ENCODE measurements around the gene FAM237B.
"Not testable (repeated sequence)": the region's sequence is repeated elsewhere in the genome, so short reads cannot be mapped to it uniquely, and the experiment has no call there.

FAM237B gene

GRCh38 chr7:90320801-90321494 is at the start of gene FAM237B:
FAM237B (minus strand) TSS chr7:90321304; CDS start chr7:90319748, 1,556 bp downstream.
- Mint-ChIP-seq H3K4me1 (ENCODE audit: low read depth) (peaks cover 13% of the 10 kb centered on the region), H3K4me3 (no peak within 1 kb of the TSS), H3K36me3 (ENCODE audit: low read depth) (no peaks in the 10 kb centered on the region), H3K27ac (no peak within 1 kb of the TSS), H3K9me3 (no peaks in the 10 kb centered on the region), H3K27me3 (peaks cover 52% of the 10 kb centered on the region)
- intact Hi-C loops (cut with micrococcal nuclease), result no loop called here

GRCh38 chr7:90351987-90352386 is 30.9 kb upstream of the FAM237B start:
- Mint-ChIP-seq H3K4me1 (ENCODE audit: low read depth) (peaks cover 18% of the 10 kb centered on the region), H3K27ac (no peak overlapping the region), H3K4me3 (no peak overlapping the region), H3K9me3 (peaks cover 17% of the 10 kb centered on the region), H3K27me3 (no peaks in the 10 kb centered on the region), H3K36me3 (ENCODE audit: low read depth) (peaks cover 46% of the 10 kb centered on the region)
- intact Hi-C loops (cut with micrococcal nuclease), result no loop called here

- H3K27me3 Mint-ChIP-seq; H3K4me3 Mint-ChIP-seq; H3K27ac Mint-ChIP-seq; intact Hi-C loops (cut with micrococcal nuclease): not testable (repeated sequence)
- H3K36me3 Mint-ChIP-seq (ENCODE audit: low read depth), result peaks cover 44% of the 10 kb centered on the region
- peaks cover 26% of the 10 kb centered on the region for H3K4me1 Mint-ChIP-seq (ENCODE audit: low read depth)
- peaks cover 14% of the 10 kb centered on the region for H3K9me3 Mint-ChIP-seq
These were observed 28.9 kb upstream of the FAM237B start for GRCh38 chr7:90350032-90350431.

- H3K9me3 Mint-ChIP-seq, result peaks cover 16% of the 10 kb centered on the region
- H3K36me3 Mint-ChIP-seq (ENCODE audit: low read depth), result peaks cover 47% of the 10 kb centered on the region
- no peak overlapping the region for H3K4me3 Mint-ChIP-seq
- H3K27me3 Mint-ChIP-seq, result no peaks in the 10 kb centered on the region
- intact Hi-C loops (cut with micrococcal nuclease), result loop anchor here (5.0 kb wide), 1 partner anchor 248 kb away; the partner anchor contains the start of gene CDK14
- peaks cover 26% of the 10 kb centered on the region for H3K4me1 Mint-ChIP-seq (ENCODE audit: low read depth)
- H3K27ac Mint-ChIP-seq, result no peak overlapping the region
These were observed 28.2 kb upstream of the FAM237B start for GRCh38 chr7:90349305-90349704.

- no peak overlapping the region for H3K4me3 Mint-ChIP-seq
- peaks cover 34% of the 10 kb centered on the region for H3K36me3 Mint-ChIP-seq (ENCODE audit: low read depth)
- peaks cover 26% of the 10 kb centered on the region for H3K4me1 Mint-ChIP-seq (ENCODE audit: low read depth)
These were observed 26.7 kb upstream of the FAM237B start for GRCh38 chr7:90347759-90348158.

GRCh38 chr7:90346336-90347125 is 25.4 kb upstream of the FAM237B start, which contains the start of gene GTPBP10:
GTPBP10 (plus strand) TSS chr7:90346716; CDS start chr7:90346742, 26 bp downstream.
- Mint-ChIP-seq H3K9me3 (peaks cover 16% of the 10 kb centered on the region), H3K4me1 (ENCODE audit: low read depth) (peaks cover 15% of the 10 kb centered on the region), H3K27ac (peak within 1 kb of the TSS; percentile 98), H3K27me3 (no peaks in the 10 kb centered on the region), H3K36me3 (ENCODE audit: low read depth) (peaks cover 23% of the 10 kb centered on the region), H3K4me3 (peak within 1 kb of the TSS; percentile 88)
- intact Hi-C loops (cut with micrococcal nuclease), result loop anchor here (2.0 to 5.0 kb wide), 2 partner anchors 56 to 251 kb away; partner anchors contain the start of genes CDK14 and CLDN12

More at GRCh38 chr7:90347759-90348158, 26.7 kb upstream of the FAM237B start:
- Mint-ChIP-seq H3K27ac (peak overlapping the region; percentile 98), H3K27me3 (no peaks in the 10 kb centered on the region), H3K9me3 (peaks cover 16% of the 10 kb centered on the region)
- intact Hi-C loops (cut with micrococcal nuclease), result loop anchor here (2.0 to 5.0 kb wide), 2 partner anchors 55 to 250 kb away; partner anchors contain the start of genes CDK14 and CLDN12

GRCh38 chr7:90345595-90346335 is 24.7 kb upstream of the FAM237B start:
- Mint-ChIP-seq H3K27ac (peak overlapping the region; percentile 98), H3K27me3 (no peaks in the 10 kb centered on the region), H3K4me3 (peak overlapping the region; percentile 88), H3K36me3 (ENCODE audit: low read depth) (peaks cover 23% of the 10 kb centered on the region), H3K4me1 (ENCODE audit: low read depth) (peaks cover 15% of the 10 kb centered on the region), H3K9me3 (peaks cover 16% of the 10 kb centered on the region)
- intact Hi-C loops (cut with micrococcal nuclease), result loop anchor here (2.0 to 5.0 kb wide), 2 partner anchors 57 to 252 kb away; partner anchors contain the start of genes CDK14 and CLDN12

- Mint-ChIP-seq H3K4me1 (ENCODE audit: low read depth) (peaks cover 15% of the 10 kb centered on the region), H3K27ac (peak overlapping the region; percentile 98), H3K4me3 (no peak overlapping the region), H3K36me3 (ENCODE audit: low read depth) (peaks cover 23% of the 10 kb centered on the region), H3K27me3 (no peaks in the 10 kb centered on the region), H3K9me3 (peaks cover 15% of the 10 kb centered on the region)
- intact Hi-C loops (cut with micrococcal nuclease), result loop anchor here (5.0 kb wide), 1 partner anchor 252 kb away; the partner anchor contains the start of gene CDK14
These were observed 23.9 kb upstream of the FAM237B start for GRCh38 chr7:90345016-90345415.

GRCh38 chr7:90337106-90337505 is 16.0 kb upstream of the FAM237B start:
- Mint-ChIP-seq H3K27me3 (no peaks in the 10 kb centered on the region), H3K36me3 (ENCODE audit: low read depth) (no peaks in the 10 kb centered on the region), H3K9me3 (no peaks in the 10 kb centered on the region), H3K27ac (no peak overlapping the region), H3K4me3 (no peak overlapping the region), H3K4me1 (ENCODE audit: low read depth) (no peaks in the 10 kb centered on the region)
- intact Hi-C loops (cut with micrococcal nuclease), result no loop called here

GRCh38 chr7:90334926-90335325 is 13.8 kb upstream of the FAM237B start:
- H3K4me3 Mint-ChIP-seq; H3K9me3 Mint-ChIP-seq; H3K36me3 Mint-ChIP-seq (ENCODE audit: low read depth); H3K27me3 Mint-ChIP-seq; intact Hi-C loops (cut with micrococcal nuclease); H3K4me1 Mint-ChIP-seq (ENCODE audit: low read depth); H3K27ac Mint-ChIP-seq: not testable (repeated sequence)

GRCh38 chr7:90334193-90334843 is 13.2 kb upstream of the FAM237B start:
- no peak overlapping the region for H3K4me3 Mint-ChIP-seq
- H3K27me3 Mint-ChIP-seq, result no peaks in the 10 kb centered on the region
- no peak overlapping the region for H3K27ac Mint-ChIP-seq
- intact Hi-C loops (cut with micrococcal nuclease), result no loop called here
- no peaks in the 10 kb centered on the region for H3K36me3 Mint-ChIP-seq (ENCODE audit: low read depth)
- H3K9me3 Mint-ChIP-seq, result no peaks in the 10 kb centered on the region
- H3K4me1 Mint-ChIP-seq (ENCODE audit: low read depth), result no peaks in the 10 kb centered on the region

- H3K4me3 Mint-ChIP-seq, result no peak overlapping the region
- intact Hi-C loops (cut with micrococcal nuclease), result no loop called here
- H3K27ac Mint-ChIP-seq, result no peak overlapping the region
- H3K36me3 Mint-ChIP-seq (ENCODE audit: low read depth), result no peaks in the 10 kb centered on the region
- peaks cover 23% of the 10 kb centered on the region for H3K27me3 Mint-ChIP-seq
- peaks cover under 1% of the 10 kb centered on the region for H3K4me1 Mint-ChIP-seq (ENCODE audit: low read depth)
- no peaks in the 10 kb centered on the region for H3K9me3 Mint-ChIP-seq
These were observed 5.4 kb upstream of the FAM237B start for GRCh38 chr7:90326500-90326899.

GRCh38 chr7:90322837-90323236 is 1.7 kb upstream of the FAM237B start:
- H3K27ac Mint-ChIP-seq, result no peak overlapping the region

More at GRCh38 chr7:90322837-90323236, 1.7 kb upstream of the FAM237B start:
- no peaks in the 10 kb centered on the region for H3K36me3 Mint-ChIP-seq (ENCODE audit: low read depth)
- no peaks in the 10 kb centered on the region for H3K9me3 Mint-ChIP-seq
- intact Hi-C loops (cut with micrococcal nuclease), result no loop called here
- H3K4me1 Mint-ChIP-seq (ENCODE audit: low read depth), result peaks cover 13% of the 10 kb centered on the region
- no peak overlapping the region for H3K4me3 Mint-ChIP-seq
- peaks cover 51% of the 10 kb centered on the region for H3K27me3 Mint-ChIP-seq

Measured in dendritic cell treated with granulocyte-macrophage colony-stimulating factor and Interleukin-4, amounts not matched to agents 40 ng/mL and 50 ng/mL, for 4 days (primary cell).